ENCODE data around the gene DYRK1B.

The DYRK1B gene

GRCh38 chr19:39825531-39826076 lies 8.4 kb downstream of the DYRK1B start:
- Histone ChIP-seq H3K4me1 (ENCODE audit: control insufficient read depth, insufficient read depth, low read length) (peaks cover 12% of the 10 kb centered on the region), H3K4me3 (ENCODE audit: low read depth, low read length) (no peak overlapping the region), H3K36me3 (ENCODE audit: control insufficient read depth in 2 of 2, insufficient read depth in 1 of 2, low read length in 2 of 2) (peaks cover 49 to 81% of the 10 kb centered on the region in 2 experiments), H3K27ac (ENCODE audit: extremely low read depth, low read depth, low read length) (0 out of 2 replicates have a peak overlapping the region, but pooled peaks have one; percentile 24), H3K9me3 (ENCODE audit: control insufficient read depth, insufficient read depth, low read depth, low read length) (no peaks in the 10 kb centered on the region)
- POLR2A ChIA-PET = interaction anchor here (0.6 to 2.5 kb wide), 3 partner anchors 8 to 45 kb away, joined by 3 to 28 read pairs (median 5); partner anchors contain the start of gene DYRK1B
- CTCF ChIA-PET = interaction anchor here (0.6 to 9.7 kb wide), 3 partner anchors 18 to 599 kb away, joined by 3 to 102 read pairs (median 5); no protein-coding TSS in a partner anchor
- TF ChIP-seq ZFHX2 (tag by site-specific recombination; conservative IDR thresholded peaks at IDR 0.05) (peak; percentile 51), MEIS1 (CRISPR knock-in tag; IDR thresholded peaks at IDR 0.05; ENCODE audit: borderline replicate concordance) (no peak), ZNF623 (tag by site-specific recombination; IDR thresholded peaks at IDR 0.05) (no peak), BCL6B (tag by site-specific recombination; IDR thresholded peaks at IDR 0.05) (no peak), HIC1 (tag by site-specific recombination; IDR thresholded peaks at IDR 0.05) (no peak), ZNF292 (tag by site-specific recombination; IDR thresholded peaks at IDR 0.05; ENCODE audit: borderline replicate concordance, low read depth) (no peak), ZNF302 (tag by site-specific recombination; IDR thresholded peaks at IDR 0.05; ENCODE audit: low read depth) (no peak), TCF7L2 (IDR thresholded peaks at IDR 0.05; ENCODE audit: borderline replicate concordance, low read depth, low read length) (no peak), IKZF3 (tag by site-specific recombination; IDR thresholded peaks at IDR 0.05) (no peak), ZNF266 (tag by site-specific recombination; IDR thresholded peaks at IDR 0.05; ENCODE audit: low read depth) (no peak), ZSCAN5A (tag by site-specific recombination; IDR thresholded peaks at IDR 0.05) (no peak), ZNF843 (tag by site-specific recombination; IDR thresholded peaks at IDR 0.05) (no peak), KLF1 (tag by site-specific recombination; IDR thresholded peaks at IDR 0.05) (no peak), ATF2 (tag by site-specific recombination; IDR thresholded peaks at IDR 0.05; ENCODE audit: low read depth) (no peak), ZNF776 (tag by site-specific recombination; IDR thresholded peaks at IDR 0.05; ENCODE audit: borderline replicate concordance) (no peak), GLIS2 (tag by site-specific recombination; IDR thresholded peaks at IDR 0.05) (peak; percentile 62; the same call in 1 of the 2 replicates), ZNF174 (tag by site-specific recombination; IDR thresholded peaks at IDR 0.05) (no peak), KLF7 (tag by site-specific recombination; IDR thresholded peaks at IDR 0.05; ENCODE audit: borderline replicate concordance) (no peak), ZBTB20 (tag by site-specific recombination; IDR thresholded peaks at IDR 0.05) (peak; percentile 30), ZNF426 (tag by site-specific recombination; IDR thresholded peaks at IDR 0.05) (no peak), SP3 (tag by site-specific recombination; IDR thresholded peaks at IDR 0.05) (no peak), YY1 (tag by site-specific recombination; IDR thresholded peaks at IDR 0.05) (no peak)
- TF ChIP-seq, protein P1, sequence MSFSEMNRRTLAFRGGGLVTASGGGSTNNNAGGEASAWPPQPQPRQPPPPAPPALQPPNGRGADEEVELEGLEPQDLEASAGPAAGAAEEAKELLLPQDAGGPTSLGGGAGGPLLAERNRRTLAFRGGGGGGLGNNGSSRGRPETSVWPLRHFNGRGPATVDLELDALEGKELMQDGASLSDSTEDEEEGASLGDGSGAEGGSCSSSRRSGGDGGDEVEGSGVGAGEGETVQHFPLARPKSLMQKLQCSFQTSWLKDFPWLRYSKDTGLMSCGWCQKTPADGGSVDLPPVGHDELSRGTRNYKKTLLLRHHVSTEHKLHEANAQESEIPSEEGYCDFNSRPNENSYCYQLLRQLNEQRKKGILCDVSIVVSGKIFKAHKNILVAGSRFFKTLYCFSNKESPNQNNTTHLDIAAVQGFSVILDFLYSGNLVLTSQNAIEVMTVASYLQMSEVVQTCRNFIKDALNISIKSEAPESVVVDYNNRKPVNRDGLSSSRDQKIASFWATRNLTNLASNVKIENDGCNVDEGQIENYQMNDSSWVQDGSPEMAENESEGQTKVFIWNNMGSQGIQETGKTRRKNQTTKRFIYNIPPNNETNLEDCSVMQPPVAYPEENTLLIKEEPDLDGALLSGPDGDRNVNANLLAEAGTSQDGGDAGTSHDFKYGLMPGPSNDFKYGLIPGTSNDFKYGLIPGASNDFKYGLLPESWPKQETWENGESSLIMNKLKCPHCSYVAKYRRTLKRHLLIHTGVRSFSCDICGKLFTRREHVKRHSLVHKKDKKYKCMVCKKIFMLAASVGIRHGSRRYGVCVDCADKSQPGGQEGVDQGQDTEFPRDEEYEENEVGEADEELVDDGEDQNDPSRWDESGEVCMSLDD (tag by site-specific recombination; IDR thresholded peaks at IDR 0.05) = peak; percentile 47; the same call in 1 of the 2 replicates
- TF ChIP-seq, protein P2, sequence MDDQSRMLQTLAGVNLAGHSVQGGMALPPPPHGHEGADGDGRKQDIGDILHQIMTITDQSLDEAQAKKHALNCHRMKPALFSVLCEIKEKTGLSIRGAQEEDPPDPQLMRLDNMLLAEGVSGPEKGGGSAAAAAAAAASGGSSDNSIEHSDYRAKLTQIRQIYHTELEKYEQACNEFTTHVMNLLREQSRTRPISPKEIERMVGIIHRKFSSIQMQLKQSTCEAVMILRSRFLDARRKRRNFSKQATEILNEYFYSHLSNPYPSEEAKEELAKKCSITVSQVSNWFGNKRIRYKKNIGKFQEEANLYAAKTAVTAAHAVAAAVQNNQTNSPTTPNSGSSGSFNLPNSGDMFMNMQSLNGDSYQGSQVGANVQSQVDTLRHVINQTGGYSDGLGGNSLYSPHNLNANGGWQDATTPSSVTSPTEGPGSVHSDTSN (CRISPR knock-in tag; IDR thresholded peaks at IDR 0.05) = no peak
- TF ChIP-seq, protein P3, sequence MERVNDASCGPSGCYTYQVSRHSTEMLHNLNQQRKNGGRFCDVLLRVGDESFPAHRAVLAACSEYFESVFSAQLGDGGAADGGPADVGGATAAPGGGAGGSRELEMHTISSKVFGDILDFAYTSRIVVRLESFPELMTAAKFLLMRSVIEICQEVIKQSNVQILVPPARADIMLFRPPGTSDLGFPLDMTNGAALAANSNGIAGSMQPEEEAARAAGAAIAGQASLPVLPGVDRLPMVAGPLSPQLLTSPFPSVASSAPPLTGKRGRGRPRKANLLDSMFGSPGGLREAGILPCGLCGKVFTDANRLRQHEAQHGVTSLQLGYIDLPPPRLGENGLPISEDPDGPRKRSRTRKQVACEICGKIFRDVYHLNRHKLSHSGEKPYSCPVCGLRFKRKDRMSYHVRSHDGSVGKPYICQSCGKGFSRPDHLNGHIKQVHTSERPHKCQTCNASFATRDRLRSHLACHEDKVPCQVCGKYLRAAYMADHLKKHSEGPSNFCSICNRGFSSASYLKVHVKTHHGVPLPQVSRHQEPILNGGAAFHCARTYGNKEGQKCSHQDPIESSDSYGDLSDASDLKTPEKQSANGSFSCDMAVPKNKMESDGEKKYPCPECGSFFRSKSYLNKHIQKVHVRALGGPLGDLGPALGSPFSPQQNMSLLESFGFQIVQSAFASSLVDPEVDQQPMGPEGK (tag by site-specific recombination; IDR thresholded peaks at IDR 0.05) = peak; percentile 10; the same call in 1 of the 2 replicates
